ENCODE measurements around the gene MOCS3.

MOCS3 gene

DNA sequence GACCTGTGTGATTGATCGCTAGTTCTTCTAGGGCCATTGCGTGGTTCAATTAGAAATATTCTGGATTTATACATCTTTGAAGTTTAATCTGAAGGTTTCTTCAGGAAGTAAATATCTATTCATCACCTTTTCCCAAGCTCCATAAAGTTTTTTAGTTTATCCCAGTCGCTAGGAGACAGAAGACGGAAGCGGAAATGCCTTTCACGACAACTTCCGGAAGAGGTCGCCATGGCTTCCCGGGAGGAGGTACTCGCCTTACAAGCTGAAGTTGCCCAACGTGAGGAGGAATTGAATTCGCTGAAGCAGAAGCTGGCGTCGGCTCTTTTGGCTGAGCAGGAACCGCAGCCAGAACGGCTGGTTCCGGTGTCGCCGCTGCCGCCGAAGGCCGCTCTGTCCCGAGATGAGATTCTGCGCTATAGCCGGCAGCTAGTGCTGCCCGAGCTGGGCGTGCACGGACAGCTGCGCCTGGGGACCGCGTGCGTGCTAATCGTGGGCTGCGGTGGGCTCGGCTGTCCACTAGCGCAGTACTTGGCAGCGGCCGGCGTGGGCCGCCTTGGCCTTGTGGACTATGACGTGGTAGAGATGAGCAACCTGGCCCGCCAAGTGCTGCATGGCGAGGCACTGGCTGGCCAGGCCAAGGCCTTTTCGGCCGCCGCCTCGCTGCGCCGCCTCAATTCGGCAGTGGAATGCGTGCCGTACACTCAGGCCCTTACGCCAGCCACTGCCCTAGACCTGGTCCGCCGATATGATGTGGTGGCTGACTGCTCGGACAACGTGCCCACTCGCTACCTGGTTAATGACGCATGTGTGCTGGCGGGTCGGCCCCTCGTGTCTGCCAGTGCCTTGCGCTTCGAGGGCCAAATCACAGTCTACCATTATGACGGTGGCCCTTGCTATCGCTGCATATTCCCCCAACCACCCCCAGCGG, at the start of gene MOCS3:
TSS of gene MOCS3 (plus strand) at position 204 of the 928 bp plus-strand sequence. CDS start at position 229, 25 bp downstream.
- DNase-seq (ENCODE audit: low read depth): peak; percentile 95

GRCh38 chr20:50909413-50909812, 49.2 kb upstream of the MOCS3 start:
- H3K4me3 ChIP-seq (ENCODE audit: low read depth, low read length): no peak overlapping the region
- no peak for DNase-seq (ENCODE audit: low read depth)
- no peak for TF ChIP-seq CTCF (IDR thresholded peaks at IDR 0.05; ENCODE audit: low read depth, low read length)
- TF ChIP-seq MYC (IDR thresholded peaks at IDR 0.05; ENCODE audit: low read depth, low read length): no peak
- TF ChIP-seq POLR2A (IDR thresholded peaks at IDR 0.05; ENCODE audit: extremely low read depth, insufficient read length): no peak
- TF ChIP-seq MAX (IDR thresholded peaks at IDR 0.05; ENCODE audit: low read depth, low read length): no peak

More for the DNA sequence above, at the start of gene MOCS3:
- H3K4me3 ChIP-seq (ENCODE audit: low read depth, low read length): peak within 1 kb of the TSS; percentile 88
- TF ChIP-seq MYC (IDR thresholded peaks at IDR 0.05; ENCODE audit: low read depth, low read length) (peak; percentile 2; the same call in 1 of the 2 replicates), MAX (IDR thresholded peaks at IDR 0.05; ENCODE audit: low read depth, low read length) (no peak; the same call in 1 of the 2 replicates)

DNA sequence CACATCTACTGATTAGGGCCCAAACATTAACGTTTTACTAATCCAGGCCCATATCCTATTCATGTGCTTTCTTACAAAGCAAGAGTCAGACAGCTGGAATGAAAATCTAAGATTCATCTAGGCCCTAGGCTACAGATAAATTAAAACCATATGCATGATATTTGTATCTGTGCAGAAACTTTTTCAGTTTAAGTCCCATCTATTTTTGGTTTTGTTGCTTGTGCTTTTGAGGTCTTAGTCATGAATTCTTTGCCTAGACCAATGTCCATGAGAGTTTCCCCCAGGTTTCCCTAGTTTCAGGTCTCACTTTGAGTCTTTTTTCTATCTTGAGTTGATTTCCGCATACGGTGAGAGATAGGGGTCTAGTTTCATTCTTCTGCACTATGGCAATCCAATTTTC, 47.6 kb upstream of the MOCS3 start:
- no peak for TF ChIP-seq MYC (IDR thresholded peaks at IDR 0.05; ENCODE audit: low read depth, low read length)
- TF ChIP-seq MAX (IDR thresholded peaks at IDR 0.05; ENCODE audit: low read depth, low read length): no peak
- no peak for TF ChIP-seq CTCF (IDR thresholded peaks at IDR 0.05; ENCODE audit: low read depth, low read length)
- TF ChIP-seq POLR2A (IDR thresholded peaks at IDR 0.05; ENCODE audit: extremely low read depth, insufficient read length): no peak
- H3K4me3 ChIP-seq (ENCODE audit: low read depth, low read length): no peak overlapping the region
- no peak for DNase-seq (ENCODE audit: low read depth)

DNA sequence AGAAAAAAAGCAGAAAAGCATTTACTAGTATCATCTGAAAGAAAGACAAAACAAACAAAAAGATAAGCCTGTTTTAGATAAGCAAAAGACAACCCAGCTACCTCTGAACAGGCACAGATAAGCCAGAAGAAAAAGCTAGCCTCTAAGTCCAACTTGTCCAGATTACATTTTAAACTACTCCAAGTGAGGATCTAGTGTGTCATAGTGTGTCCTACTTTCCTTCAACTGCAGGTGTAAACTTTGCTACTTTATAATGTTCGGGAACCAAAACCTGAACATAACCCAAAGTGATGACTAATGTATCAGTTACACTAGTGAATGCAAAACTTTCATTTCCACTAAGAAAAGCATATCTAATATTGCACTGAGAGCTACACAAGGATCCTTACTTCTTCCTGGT, 46.9 kb upstream of the MOCS3 start:
- TF ChIP-seq MAX (IDR thresholded peaks at IDR 0.05; ENCODE audit: low read depth, low read length): no peak
- no peak for TF ChIP-seq CTCF (IDR thresholded peaks at IDR 0.05; ENCODE audit: low read depth, low read length)
- TF ChIP-seq MYC (IDR thresholded peaks at IDR 0.05; ENCODE audit: low read depth, low read length): no peak
- no peak for TF ChIP-seq POLR2A (IDR thresholded peaks at IDR 0.05; ENCODE audit: extremely low read depth, insufficient read length)
- DNase-seq (ENCODE audit: low read depth): no peak
- no peak overlapping the region for H3K4me3 ChIP-seq (ENCODE audit: low read depth, low read length)

- peak; percentile 31 for DNase-seq (ENCODE audit: low read depth)
- H3K4me3 ChIP-seq (ENCODE audit: low read depth, low read length): no peak overlapping the region
- TF ChIP-seq MAX (IDR thresholded peaks at IDR 0.05; ENCODE audit: low read depth, low read length): no peak
- no peak for TF ChIP-seq CTCF (IDR thresholded peaks at IDR 0.05; ENCODE audit: low read depth, low read length)
- TF ChIP-seq POLR2A (IDR thresholded peaks at IDR 0.05; ENCODE audit: extremely low read depth, insufficient read length): no peak
- TF ChIP-seq MYC (IDR thresholded peaks at IDR 0.05; ENCODE audit: low read depth, low read length): no peak
Measured at GRCh38 chr20:50913690-50914375, 44.8 kb upstream of the MOCS3 start.

DNA sequence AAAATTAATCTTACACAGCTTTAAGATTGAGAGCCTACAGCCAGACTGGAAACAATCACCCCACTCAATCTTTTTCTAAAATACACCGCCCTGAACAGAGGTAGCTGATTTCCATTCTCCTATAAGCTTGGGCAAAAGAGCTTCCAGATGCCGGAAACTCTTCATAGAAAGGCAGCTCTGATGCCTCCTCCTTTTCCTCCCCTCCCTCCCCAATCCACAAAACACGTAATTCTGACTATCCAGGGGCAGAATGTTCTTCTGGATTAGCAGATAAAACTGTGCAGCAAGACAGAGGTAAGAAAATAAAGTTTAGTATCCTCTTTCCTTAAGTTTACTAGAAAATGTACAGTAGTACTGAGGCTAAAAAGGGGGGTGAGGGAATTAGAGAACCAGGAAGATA, 43.2 kb upstream of the MOCS3 start:
- H3K4me3 ChIP-seq (ENCODE audit: low read depth, low read length): no peak overlapping the region
- DNase-seq (ENCODE audit: low read depth): no peak
- TF ChIP-seq CTCF (IDR thresholded peaks at IDR 0.05; ENCODE audit: low read depth, low read length) (no peak), MAX (IDR thresholded peaks at IDR 0.05; ENCODE audit: low read depth, low read length) (no peak), MYC (IDR thresholded peaks at IDR 0.05; ENCODE audit: low read depth, low read length) (no peak), POLR2A (IDR thresholded peaks at IDR 0.05; ENCODE audit: extremely low read depth, insufficient read length) (no peak)

All from NB4 (cell line).